Mesodermal cell (in vitro differentiated cells): Measurements from ENCODE around the gene DNAH10.

Experiments used
- H3K27ac ChIP-seq: 2 replicates; pipeline ENCODE4 v1.7.0; 2013; ENCODE audit warnings: mild to moderate bottlenecking, low read depth, low read length, moderate library complexity; ENCODE audit not compliant: severe bottlenecking
- H3K36me3 ChIP-seq: 2 replicates; pipeline ENCODE4 v1.7.1; 2013; ENCODE audit warnings: mild to moderate bottlenecking, low read length, moderate library complexity; ENCODE audit not compliant: control insufficient read depth, insufficient read depth
- H3K4me1 ChIP-seq: one replicate; pipeline ENCODE4 v1.7.1; 2013; ENCODE audit warnings: mild to moderate bottlenecking, low read length; ENCODE audit not compliant: insufficient read depth, control insufficient read depth, poor library complexity, severe bottlenecking
- H3K4me3 ChIP-seq: 2 replicates; pipeline ENCODE4 v1.7.0; 2013; ENCODE audit warnings: low read length, control low read depth, mild to moderate bottlenecking; ENCODE audit not compliant: insufficient read depth, poor library complexity, severe bottlenecking; ENCODE audit errors: extremely low read depth
- H3K9me3 ChIP-seq: 2 replicates; pipeline ENCODE4 v1.7.1; 2013; ENCODE audit warnings: mild to moderate bottlenecking, low read length, moderate library complexity; ENCODE audit not compliant: control insufficient read depth
- WGBS, 2 experiments: methylation state at CpG; one replicate each; pipeline ENCODE4 v1.1.5; 2013; ENCODE audit warnings: missing lambda C conversion rate in 2 of 2; ENCODE audit not compliant: insufficient coverage in 2 of 2; 5-methylcytosine and 5-hydroxymethylcytosine counted together

DNAH10 gene

DNA sequence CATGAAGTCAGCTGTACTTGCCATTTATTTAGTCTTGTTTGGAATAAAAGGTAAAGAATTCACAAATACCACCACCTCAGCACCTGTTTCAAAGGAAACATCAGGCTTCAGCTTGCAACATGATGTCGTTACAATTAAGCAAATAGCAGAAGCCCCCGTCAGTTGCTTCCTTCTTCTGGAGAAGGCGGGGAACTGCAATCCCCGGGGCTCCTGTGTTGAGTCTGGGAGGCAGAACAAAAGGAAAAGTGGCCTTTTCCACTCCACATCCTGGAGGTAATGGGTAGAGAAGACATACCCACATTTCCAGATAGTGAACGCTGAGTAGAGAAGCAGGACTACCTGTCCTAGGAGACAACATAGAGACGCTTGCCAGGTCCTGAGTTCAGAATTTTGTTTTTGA, 92.8 kb downstream of the DNAH10 start:
- H3K4me3 ChIP-seq, result no peak overlapping the region
- WGBS, 2 experiments, result 55 to 68% methylated on average over 4 of the region's 6 CpGs
- H3K27ac ChIP-seq, result no peak overlapping the region
- no peaks in the 10 kb centered on the region for H3K36me3 ChIP-seq
- no peaks in the 10 kb centered on the region for H3K9me3 ChIP-seq
- H3K4me1 ChIP-seq, result no peaks in the 10 kb centered on the region

DNA sequence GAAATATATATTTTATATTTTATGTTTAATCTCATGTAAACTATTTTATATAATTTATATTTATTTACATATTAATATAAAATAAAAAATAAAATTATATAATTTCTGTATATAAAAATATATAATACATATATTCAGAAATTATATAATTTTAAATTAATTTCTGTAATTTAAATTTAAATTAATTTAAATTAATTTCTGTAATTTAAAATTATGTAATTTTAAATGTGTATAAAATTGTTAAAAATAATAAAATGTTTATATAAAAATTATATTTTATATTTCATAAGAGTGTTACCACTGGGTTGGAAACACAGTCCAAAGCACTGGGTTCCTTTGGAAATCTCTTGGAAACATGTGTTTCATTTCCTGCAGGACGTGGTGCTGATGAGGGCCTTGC, 94.6 kb downstream of the DNAH10 start:
- H3K4me1 ChIP-seq, result no peaks in the 10 kb centered on the region
- no peaks in the 10 kb centered on the region for H3K9me3 ChIP-seq
- H3K27ac ChIP-seq, result no peak overlapping the region
- H3K4me3 ChIP-seq, result no peak overlapping the region
- no peaks in the 10 kb centered on the region for H3K36me3 ChIP-seq
- 93 to 100% methylated on average over 1 of the region's 1 CpG for WGBS, 2 experiments

DNA sequence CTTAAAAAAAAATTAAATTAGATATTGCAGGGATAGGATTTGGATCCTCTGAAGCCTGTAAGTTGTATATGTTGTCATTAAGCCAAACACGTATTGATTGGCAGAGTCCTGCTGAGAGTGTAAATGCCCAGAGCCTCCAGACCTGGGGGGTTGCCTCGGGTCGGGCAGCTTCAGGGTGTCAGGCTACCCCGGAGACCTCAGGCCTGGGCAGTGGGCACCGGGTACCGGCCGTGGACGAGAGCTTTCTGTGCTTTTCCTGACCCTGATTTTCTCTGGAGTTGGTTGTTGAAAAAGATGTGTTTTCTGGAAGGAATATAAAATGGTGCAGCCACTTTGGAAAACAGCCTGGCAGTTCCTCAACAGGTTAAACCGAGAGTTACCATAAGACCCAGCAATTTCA, 96.1 kb downstream of the DNAH10 start:
- no peak overlapping the region for H3K27ac ChIP-seq
- no peaks in the 10 kb centered on the region for H3K9me3 ChIP-seq
- H3K4me3 ChIP-seq, result no peak overlapping the region
- no peaks in the 10 kb centered on the region for H3K4me1 ChIP-seq
- H3K36me3 ChIP-seq, result no peaks in the 10 kb centered on the region
- 85 to 90% methylated on average over 8 to 9 of the region's 9 CpGs for WGBS, 2 experiments

DNA sequence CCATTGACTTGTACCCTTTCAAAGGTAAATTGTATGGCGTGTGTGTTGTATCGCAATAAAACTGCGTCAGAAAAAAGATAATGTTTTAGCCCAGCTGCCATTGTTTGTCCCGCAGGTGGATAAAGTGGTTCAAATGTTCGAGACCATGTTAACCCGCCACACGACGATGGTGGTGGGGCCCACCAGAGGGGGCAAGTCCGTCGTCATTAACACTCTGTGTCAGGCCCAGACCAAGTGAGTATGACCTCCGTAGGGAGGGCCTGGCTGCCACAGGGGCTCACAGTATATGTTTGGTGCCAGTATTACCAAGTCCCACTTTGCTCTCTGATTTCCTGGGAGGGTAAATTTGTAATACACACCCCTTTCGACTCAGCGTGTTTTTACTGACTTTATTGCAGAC, 96.9 kb downstream of the DNAH10 start:
- 58 to 64% methylated on average over 10 to 13 of the region's 13 CpGs for WGBS, 2 experiments
- Histone ChIP-seq H3K4me1 (no peaks in the 10 kb centered on the region), H3K27ac (no peak overlapping the region), H3K9me3 (no peaks in the 10 kb centered on the region), H3K4me3 (no peak overlapping the region), H3K36me3 (no peaks in the 10 kb centered on the region)

DNA sequence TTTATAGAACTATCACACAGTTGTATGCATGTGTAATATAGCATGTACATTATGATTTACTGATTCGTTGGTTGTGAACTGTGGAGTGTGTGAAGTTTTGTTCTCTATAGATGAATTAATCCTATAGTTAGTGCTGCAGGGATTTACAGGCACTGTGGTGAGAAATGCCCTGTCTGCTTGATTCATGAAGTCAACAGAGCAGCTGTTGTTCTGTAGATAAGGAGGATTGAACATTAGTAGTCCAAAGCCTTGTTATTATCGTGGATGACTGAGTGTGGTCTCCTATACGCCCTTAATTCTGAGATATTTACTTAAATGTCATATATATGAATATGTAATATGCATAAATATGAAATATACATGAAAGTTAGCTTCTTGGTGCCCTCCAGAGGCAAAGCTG, 98.3 kb downstream of the DNAH10 start:
- Histone ChIP-seq H3K4me1 (no peaks in the 10 kb centered on the region), H3K36me3 (no peaks in the 10 kb centered on the region), H3K27ac (no peak overlapping the region), H3K4me3 (no peak overlapping the region), H3K9me3 (no peaks in the 10 kb centered on the region)
- 43 to 80% methylated on average over 1 of the region's 3 CpGs for WGBS, 2 experiments

DNA sequence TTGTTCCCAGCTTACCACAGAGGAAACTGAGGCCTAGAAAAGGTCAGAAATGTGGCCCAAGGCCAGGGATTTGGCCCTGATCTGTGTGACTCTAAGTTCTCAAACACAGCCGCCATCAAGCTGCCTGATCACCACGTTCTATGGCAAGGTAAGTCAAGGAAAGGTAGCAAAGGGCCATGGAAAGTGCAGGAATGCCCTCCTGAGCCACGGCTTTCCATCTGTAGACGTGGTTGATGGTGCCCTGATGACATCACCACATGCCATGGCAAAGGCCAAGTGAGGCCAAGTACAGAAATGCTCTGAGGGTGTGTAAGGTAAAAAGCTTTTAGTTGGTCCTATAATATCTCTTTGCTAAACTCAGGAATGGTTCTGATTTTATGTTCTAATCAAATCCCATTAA, 99.3 kb downstream of the DNAH10 start:
- H3K4me3 ChIP-seq, result no peak overlapping the region
- H3K27ac ChIP-seq, result no peak overlapping the region
- H3K36me3 ChIP-seq, result no peaks in the 10 kb centered on the region
- no peaks in the 10 kb centered on the region for H3K9me3 ChIP-seq
- WGBS, 2 experiments, result 93 to 94% methylated on average over 4 of the region's 4 CpGs
- H3K4me1 ChIP-seq, result no peaks in the 10 kb centered on the region

DNA sequence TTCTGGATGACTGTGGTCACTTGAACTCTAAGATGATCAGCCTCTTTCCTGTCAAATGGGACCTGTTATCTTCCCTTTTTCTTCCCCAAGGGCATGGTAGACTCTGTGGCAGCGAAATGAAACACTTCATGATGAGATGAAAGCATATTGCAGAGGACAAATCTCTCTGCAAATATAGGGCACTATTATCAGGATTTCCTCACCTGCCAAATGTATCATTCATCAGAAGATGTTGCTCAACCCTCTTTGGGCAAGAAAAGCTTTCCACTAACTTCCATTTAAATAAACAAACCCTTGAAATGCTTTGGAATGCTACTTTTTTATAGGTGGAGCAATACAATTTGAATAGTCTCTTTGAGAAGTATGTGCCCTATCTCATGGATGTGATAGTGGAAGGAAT, 105.0 kb downstream of the DNAH10 start:
- no peaks in the 10 kb centered on the region for H3K36me3 ChIP-seq
- H3K9me3 ChIP-seq, result no peaks in the 10 kb centered on the region
- no peak overlapping the region for H3K4me3 ChIP-seq
- no CpG with 5 or more reads among the region's 1 CpG for WGBS, 2 experiments
- H3K4me1 ChIP-seq, result no peaks in the 10 kb centered on the region
- H3K27ac ChIP-seq, result no peak overlapping the region

DNA sequence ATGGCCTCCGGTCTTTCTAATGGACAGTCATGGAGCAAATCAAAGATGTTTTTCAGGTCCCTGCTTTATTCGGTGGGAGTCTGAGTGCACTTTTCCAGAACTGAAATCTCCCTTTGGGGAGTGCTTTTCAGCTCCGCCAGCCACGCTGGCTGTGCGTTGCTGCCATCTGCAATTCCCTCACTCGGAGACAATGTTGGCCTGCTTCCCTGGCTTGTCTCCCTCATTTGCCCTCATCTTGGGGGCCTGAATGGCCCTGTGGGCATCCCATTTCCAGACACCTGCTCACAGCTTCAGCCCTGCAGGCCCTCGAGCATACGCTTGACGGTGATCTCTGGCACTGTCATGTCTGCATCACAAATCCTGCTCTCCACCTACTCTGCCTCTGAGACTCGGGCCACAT, 106.7 kb downstream of the DNAH10 start:
- no peaks in the 10 kb centered on the region for H3K36me3 ChIP-seq
- no peak overlapping the region for H3K27ac ChIP-seq
- no peaks in the 10 kb centered on the region for H3K4me1 ChIP-seq
- no peaks in the 10 kb centered on the region for H3K9me3 ChIP-seq
- 85 to 91% methylated on average over 9 to 10 of the region's 10 CpGs for WGBS, 2 experiments
- no peak overlapping the region for H3K4me3 ChIP-seq

DNA sequence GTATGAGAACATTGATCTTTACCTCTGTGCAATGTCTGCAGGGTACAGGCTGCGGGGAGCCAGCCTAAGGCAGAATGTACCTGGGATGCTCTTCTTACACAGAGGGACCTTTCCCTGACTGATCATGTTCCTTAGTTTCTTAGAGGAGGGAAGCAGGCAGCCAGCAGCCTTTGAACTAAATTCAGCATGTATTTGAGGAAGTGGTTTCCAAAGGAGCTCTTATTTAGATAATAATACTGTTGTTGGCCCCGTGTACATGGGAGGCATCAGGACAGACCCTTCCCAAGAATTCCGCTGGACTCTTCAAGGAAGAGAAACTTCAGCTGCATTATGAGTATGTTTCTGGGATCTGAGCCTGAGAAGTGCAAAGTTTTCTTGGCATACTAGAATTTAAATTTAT, 111.7 kb downstream of the DNAH10 start:
- WGBS, 2 experiments, result 90 to 100% methylated on average over 1 to 3 of the region's 3 CpGs
- no peak overlapping the region for H3K4me3 ChIP-seq

DNA sequence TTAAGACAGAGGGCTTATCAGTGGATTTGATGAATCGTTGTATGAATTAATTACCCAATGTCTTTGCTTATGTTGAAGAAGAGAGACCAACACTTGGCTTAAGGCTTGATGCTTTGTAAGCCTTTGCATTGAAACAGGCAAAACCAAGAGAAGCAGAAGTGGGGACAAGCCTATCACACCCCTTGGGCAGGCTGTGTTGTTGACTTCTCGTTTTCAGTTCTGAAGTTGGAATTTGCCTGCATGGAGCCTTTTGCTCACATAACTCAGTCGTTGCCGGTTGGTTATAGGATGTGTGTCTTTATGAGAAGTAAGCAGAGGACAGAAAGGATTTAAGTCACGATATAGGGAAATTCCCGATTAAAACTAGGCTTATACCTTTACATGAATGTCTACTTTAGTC, 115.9 kb downstream of the DNAH10 start:
- H3K36me3 ChIP-seq, result no peaks in the 10 kb centered on the region
- no peaks in the 10 kb centered on the region for H3K9me3 ChIP-seq
- no peaks in the 10 kb centered on the region for H3K4me1 ChIP-seq
- no peak overlapping the region for H3K4me3 ChIP-seq
- WGBS, 2 experiments, result 88 to 100% methylated on average over 2 to 3 of the region's 6 CpGs
- no peak overlapping the region for H3K27ac ChIP-seq

More for the DNA sequence above, 111.7 kb downstream of the DNAH10 start:
- H3K36me3 ChIP-seq, result no peaks in the 10 kb centered on the region
- no peaks in the 10 kb centered on the region for H3K4me1 ChIP-seq
- H3K9me3 ChIP-seq, result no peaks in the 10 kb centered on the region
- no peak overlapping the region for H3K27ac ChIP-seq

DNA sequence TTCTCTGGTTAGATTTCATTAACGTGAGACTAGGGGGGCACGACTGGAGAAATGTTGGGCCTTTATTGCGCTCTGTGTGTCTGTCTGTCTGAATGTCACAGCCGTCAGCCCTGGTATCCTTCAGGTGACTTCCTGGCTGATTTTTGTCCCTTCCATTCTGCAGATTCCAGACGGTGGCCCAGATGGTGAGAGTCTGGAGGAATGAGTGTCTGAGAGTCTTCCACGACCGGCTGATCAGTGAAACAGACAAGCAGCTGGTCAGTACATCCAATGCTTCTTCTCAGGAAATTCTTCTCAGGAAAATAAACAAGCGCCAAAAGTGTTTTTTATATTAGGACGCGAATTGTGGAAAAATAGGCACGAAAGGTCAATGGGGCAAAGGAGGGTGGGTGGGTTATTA, 117.0 kb downstream of the DNAH10 start:
- no peaks in the 10 kb centered on the region for H3K4me1 ChIP-seq
- no peaks in the 10 kb centered on the region for H3K36me3 ChIP-seq
- no peak overlapping the region for H3K4me3 ChIP-seq
- H3K27ac ChIP-seq, result no peak overlapping the region
- WGBS, 2 experiments, result 77 to 87% methylated on average over 10 of the region's 11 CpGs
- no peaks in the 10 kb centered on the region for H3K9me3 ChIP-seq

DNA sequence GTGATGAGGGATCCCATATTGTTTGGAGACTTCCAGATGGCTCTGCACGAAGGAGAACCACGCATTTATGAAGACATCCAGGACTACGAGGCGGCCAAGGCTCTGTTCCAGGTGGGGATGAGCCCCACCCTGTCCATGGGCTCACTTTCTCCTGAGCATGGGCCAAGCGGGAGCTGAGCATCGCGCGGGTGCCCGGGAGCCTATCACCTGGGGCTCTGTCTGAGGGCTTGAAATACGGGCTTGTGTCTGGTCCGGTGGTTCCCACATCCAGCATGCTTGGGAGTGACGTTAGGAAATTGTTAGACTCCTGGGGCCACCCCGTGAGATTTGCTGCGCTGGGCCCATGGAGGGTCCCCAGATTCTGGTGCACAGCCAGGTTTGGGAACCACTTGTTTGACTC, 117.6 kb downstream of the DNAH10 start:
- H3K9me3 ChIP-seq, result no peaks in the 10 kb centered on the region
- H3K4me3 ChIP-seq, result no peak overlapping the region
- H3K27ac ChIP-seq, result no peak overlapping the region
- H3K36me3 ChIP-seq, result no peaks in the 10 kb centered on the region
- 93 to 95% methylated on average over 14 of the region's 14 CpGs for WGBS, 2 experiments
- no peaks in the 10 kb centered on the region for H3K4me1 ChIP-seq
